OCI-LY1 (cell line): Measurements from ENCODE around the gene NOD1.

Experiments
- H2AFZ ChIP-seq: fragments of 200-600 bp; sonication (generic), shearing (Covaris generic); 2 replicates; pipeline ENCODE4 v1.6.0; 2014; ENCODE audit warnings: antibody characterized with exemption, mild to moderate bottlenecking, low read length
- H3F3A ChIP-seq: fragments of 200-600 bp; sonication (generic), shearing (Covaris generic); 2 replicates; pipeline ENCODE4 v1.6.0; 2014; ENCODE audit warnings: mild to moderate bottlenecking, antibody characterized with exemption, low read length, moderate library complexity; ENCODE audit not compliant: insufficient read depth
- H3K27ac ChIP-seq: fragments of 200-600 bp; sonication (generic); 2 replicates; pipeline ENCODE4 v1.5.1; 2014; ENCODE audit warnings: low read length, mixed run types, mild to moderate bottlenecking, low read depth; ENCODE audit not compliant: poor library complexity, severe bottlenecking
- H3K27me3 ChIP-seq: fragments of 200-600 bp; sonication (generic); 2 replicates; pipeline ENCODE4 v1.6.0; 2014; ENCODE audit warnings: antibody characterized with exemption, mild to moderate bottlenecking, low read length, moderate library complexity; ENCODE audit not compliant: insufficient read depth
- H3K36me3 ChIP-seq: fragments of 200-600 bp; sonication (generic); 2 replicates; pipeline ENCODE4 v1.6.1; 2014; ENCODE audit warnings: mild to moderate bottlenecking, antibody characterized with exemption, low read length, moderate library complexity, mixed read lengths; ENCODE audit not compliant: insufficient read depth
- H3K4me1 ChIP-seq: fragments of 200-600 bp; sonication (generic); 2 replicates; pipeline ENCODE4 v1.5.1; 2014; ENCODE audit warnings: mild to moderate bottlenecking, low read length, moderate library complexity; ENCODE audit not compliant: insufficient read depth, severe bottlenecking
- H3K4me2 ChIP-seq: fragments of 200-600 bp; sonication (generic), shearing (Covaris generic); 2 replicates; pipeline ENCODE4 v1.6.1; 2014; ENCODE audit warnings: low read length
- H3K4me3 ChIP-seq: fragments of 200-600 bp; sonication (generic); 2 replicates; pipeline ENCODE4 v1.5.1; 2014; ENCODE audit warnings: low read length, low read depth, mild to moderate bottlenecking, mixed read lengths; ENCODE audit not compliant: poor library complexity, severe bottlenecking
- H3K79me2 ChIP-seq: fragments of 200-600 bp; shearing (Covaris generic); 2 replicates; pipeline ENCODE4 v1.6.1; 2016; ENCODE audit warnings: mixed run types, low read length, mixed read lengths; ENCODE audit not compliant: insufficient read depth
- H3K9ac ChIP-seq: fragments of 200-600 bp; sonication (generic), shearing (Covaris generic); 2 replicates; pipeline ENCODE4 v1.6.1; 2014; ENCODE audit warnings: mild to moderate bottlenecking, low read length, mixed read lengths
- H3K9me2 ChIP-seq: fragments of 200-600 bp; sonication (generic), shearing (Covaris generic); 2 replicates; pipeline ENCODE4 v1.6.1; 2014; ENCODE audit warnings: low read depth, mild to moderate bottlenecking, low read length, mixed read lengths
- H3K9me3 ChIP-seq: fragments of 200-600 bp; shearing (Covaris generic); 2 replicates; pipeline ENCODE4 v1.6.1; 2014; ENCODE audit warnings: low read length, mixed read lengths
- H4K20me1 ChIP-seq: fragments of 200-600 bp; sonication (generic), shearing (Covaris generic); 2 replicates; pipeline ENCODE4 v1.6.0; 2016; ENCODE audit warnings: mild to moderate bottlenecking, low read length; ENCODE audit not compliant: insufficient read depth
- CTCF ChIP-seq: fragments of 200-600 bp; sonication (generic), shearing (Covaris generic); IDR thresholded peaks from 2 replicates; pipeline ENCODE4 v1.5.1; 2017; ENCODE audit warnings: mild to moderate bottlenecking, antibody characterized with exemption, low read length, moderate library complexity, mixed read lengths
- EZH2 ChIP-seq: fragments of 200-600 bp; sonication (generic), shearing (Covaris generic); IDR thresholded peaks from 2 replicates; pipeline ENCODE4 v1.8.0; 2017; ENCODE audit warnings: borderline replicate concordance, mixed run types, mild to moderate bottlenecking, antibody characterized with exemption, low read length, moderate library complexity, mixed read lengths

NOD1 gene

GRCh38 chr7:30514776-30515175 is 36.2 kb upstream of the NOD1 start:
- no peak overlapping the region for H2AFZ ChIP-seq
- no peak overlapping the region for H3K4me3 ChIP-seq
- H3F3A ChIP-seq, result no peaks in the 10 kb centered on the region
- no peaks in the 10 kb centered on the region for H3K4me1 ChIP-seq
- H3K9me3 ChIP-seq, result no peaks in the 10 kb centered on the region
- H3K27ac ChIP-seq, result no peak overlapping the region
- H3K9ac ChIP-seq, result no peak overlapping the region
- TF ChIP-seq EZH2 (no peak), CTCF (no peak)
- no peaks in the 10 kb centered on the region for H3K27me3 ChIP-seq
- no peaks in the 10 kb centered on the region for H3K9me2 ChIP-seq
- H3K4me2 ChIP-seq, result no peak overlapping the region
- no peaks in the 10 kb centered on the region for H4K20me1 ChIP-seq
- H3K36me3 ChIP-seq, result no peaks in the 10 kb centered on the region
- H3K79me2 ChIP-seq, result no peaks in the 10 kb centered on the region

GRCh38 chr7:30514177-30514576 is 35.6 kb upstream of the NOD1 start:
- Histone ChIP-seq H3K36me3 (no peaks in the 10 kb centered on the region), H3K27ac (no peak overlapping the region), H3K4me3 (no peak overlapping the region), H4K20me1 (no peaks in the 10 kb centered on the region), H3K79me2 (no peaks in the 10 kb centered on the region), H3K9me3 (no peaks in the 10 kb centered on the region), H3K9ac (no peak overlapping the region), H3K4me2 (no peak overlapping the region), H3K9me2 (no peaks in the 10 kb centered on the region), H3F3A (no peaks in the 10 kb centered on the region), H2AFZ (no peak overlapping the region), H3K4me1 (no peaks in the 10 kb centered on the region), H3K27me3 (no peaks in the 10 kb centered on the region)
- TF ChIP-seq EZH2 (no peak), CTCF (no peak)

GRCh38 chr7:30513762-30514161 is 35.2 kb upstream of the NOD1 start:
- H2AFZ ChIP-seq, result no peak overlapping the region
- H3K36me3 ChIP-seq, result no peaks in the 10 kb centered on the region
- H3K9ac ChIP-seq, result no peak overlapping the region
- H3K4me1 ChIP-seq, result no peaks in the 10 kb centered on the region
- no peaks in the 10 kb centered on the region for H3K9me3 ChIP-seq
- H3K27ac ChIP-seq, result no peak overlapping the region
- no peak overlapping the region for H3K4me3 ChIP-seq
- no peaks in the 10 kb centered on the region for H3F3A ChIP-seq
- no peak overlapping the region for H3K4me2 ChIP-seq
- H3K9me2 ChIP-seq, result no peaks in the 10 kb centered on the region
- H3K79me2 ChIP-seq, result no peaks in the 10 kb centered on the region
- no peaks in the 10 kb centered on the region for H3K27me3 ChIP-seq
- TF ChIP-seq CTCF, result no peak
- TF ChIP-seq EZH2, result no peak
- no peaks in the 10 kb centered on the region for H4K20me1 ChIP-seq
